ENCODE data around the gene TXN2. TPM values are rescaled to one million over a fixed set of nuclear protein-coding genes. Genes with fewer than 3 reads are reported as not detected.
"Not testable (repeated sequence)": the region's sequence is repeated elsewhere in the genome, so short reads cannot be mapped to it uniquely, and the experiment has no call there.

TXN2 gene
- total RNA-seq, 3 donors from 2014 or later: 108 to 114 (median 113) TPM

- H3K36me3 Mint-ChIP-seq (ENCODE audit: insufficient read depth): no peaks in the 10 kb centered on the region
- DNase-seq (no peak), ATAC-seq (no peak)
- H3K4me1 Mint-ChIP-seq (ENCODE audit: low read depth): peaks cover 43% of the 10 kb centered on the region
- no peaks in the 10 kb centered on the region for H3K27me3 Mint-ChIP-seq (ENCODE audit: low read depth)
- peak overlapping the region; percentile 73 for H3K4me3 Mint-ChIP-seq
- H3K9me3 Mint-ChIP-seq: no peaks in the 10 kb centered on the region
Measured at GRCh38 chr22:36455571-36456463, 25.6 kb downstream of the TXN2 start.

- peak; percentile 89 to 92 for ATAC-seq
Measured at GRCh38 chr22:36454916-36455570, 26.4 kb downstream of the TXN2 start.

DNA sequence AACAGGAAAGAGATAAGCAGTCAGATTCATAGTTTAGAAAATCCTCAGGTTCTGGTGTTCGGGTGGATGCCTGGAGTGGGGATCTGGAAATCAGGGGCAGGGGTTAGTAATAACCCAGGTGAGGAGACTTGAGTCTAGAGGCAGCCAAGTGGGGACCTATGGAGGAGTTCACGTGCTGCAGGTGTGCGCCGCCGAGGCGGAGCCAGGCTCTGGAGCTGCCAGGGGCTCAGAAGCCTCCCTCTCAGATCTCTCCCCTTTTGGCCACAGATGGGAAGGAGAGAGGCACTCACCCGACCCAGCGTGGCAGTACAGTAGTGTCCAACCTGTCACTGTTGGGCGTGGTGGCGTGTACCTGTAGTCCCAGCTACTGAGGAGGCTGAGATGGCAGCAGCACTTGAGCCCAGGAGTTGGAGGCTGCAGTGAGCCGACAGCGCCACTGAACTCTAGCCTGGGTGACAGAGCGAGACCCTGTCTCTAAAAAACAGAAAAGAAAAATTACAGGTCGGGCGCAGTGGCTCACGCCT, 27.5 kb downstream of the TXN2 start:
- H3K36me3 Mint-ChIP-seq (ENCODE audit: insufficient read depth): no peaks in the 10 kb centered on the region
- ATAC-seq (no peak), DNase-seq (no peak)
- no peaks in the 10 kb centered on the region for H3K9me3 Mint-ChIP-seq
- peak overlapping the region; percentile 73 for H3K4me3 Mint-ChIP-seq
- peaks cover 49% of the 10 kb centered on the region for H3K4me1 Mint-ChIP-seq (ENCODE audit: low read depth)
- H3K27me3 Mint-ChIP-seq (ENCODE audit: low read depth): no peaks in the 10 kb centered on the region

More at GRCh38 chr22:36454916-36455570, 26.4 kb downstream of the TXN2 start:
- Mint-ChIP-seq H3K27me3 (ENCODE audit: low read depth) (no peaks in the 10 kb centered on the region), H3K4me1 (ENCODE audit: low read depth) (peaks cover 45% of the 10 kb centered on the region), H3K36me3 (ENCODE audit: insufficient read depth) (no peaks in the 10 kb centered on the region), H3K9me3 (no peaks in the 10 kb centered on the region), H3K4me3 (peak overlapping the region; percentile 73)
- peak; percentile 95 for DNase-seq

DNA sequence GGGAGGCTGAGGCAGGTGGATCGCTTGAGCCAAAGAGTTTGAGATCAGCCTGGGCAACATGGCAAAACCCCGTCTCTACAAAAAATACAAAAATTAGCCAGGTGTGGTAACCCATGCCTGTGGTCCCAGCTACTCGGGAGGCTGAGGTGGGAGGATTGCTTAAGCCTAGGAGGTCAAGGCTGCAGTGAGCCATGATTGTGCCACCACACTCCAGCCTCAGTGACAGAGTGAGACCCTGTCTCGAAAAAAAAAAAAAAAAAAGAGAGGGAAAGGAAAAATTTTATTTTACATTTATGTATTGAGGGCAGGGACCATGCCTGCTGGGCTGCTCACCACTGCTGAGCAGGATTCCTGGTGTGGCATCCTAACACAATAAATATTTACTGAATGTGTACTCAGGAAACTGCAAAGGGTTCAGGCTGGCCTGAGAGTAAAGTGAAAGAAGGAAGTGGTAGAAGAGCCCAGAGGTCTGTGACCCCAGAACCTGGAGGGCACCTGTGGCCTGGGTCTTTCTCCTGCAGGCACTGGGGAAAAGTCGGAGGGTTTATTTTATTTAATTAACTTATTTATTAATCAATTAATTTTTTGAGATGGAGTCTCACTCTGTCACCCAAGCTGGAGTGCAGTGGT, 28.3 kb downstream of the TXN2 start:
- H3K9me3 Mint-ChIP-seq; H3K27me3 Mint-ChIP-seq (ENCODE audit: low read depth); ATAC-seq; H3K36me3 Mint-ChIP-seq (ENCODE audit: insufficient read depth); DNase-seq: not testable (repeated sequence)
- Mint-ChIP-seq H3K4me1 (ENCODE audit: low read depth) (peaks cover 55% of the 10 kb centered on the region), H3K4me3 (peak overlapping the region; percentile 62)

- DNase-seq: no peak
- H3K27me3 Mint-ChIP-seq (ENCODE audit: low read depth): no peaks in the 10 kb centered on the region
- H3K4me1 Mint-ChIP-seq (ENCODE audit: low read depth): peaks cover 60% of the 10 kb centered on the region
- no peaks in the 10 kb centered on the region for H3K36me3 Mint-ChIP-seq (ENCODE audit: insufficient read depth)
- peak overlapping the region; percentile 43 for H3K4me3 Mint-ChIP-seq
- no peaks in the 10 kb centered on the region for H3K9me3 Mint-ChIP-seq
- ATAC-seq: peak in 1 of 2 donors; percentile 5
Measured at GRCh38 chr22:36452250-36452977, 29.0 kb downstream of the TXN2 start.

- not testable (repeated sequence) for H3K9me3 Mint-ChIP-seq; H3K27me3 Mint-ChIP-seq (ENCODE audit: low read depth); H3K4me3 Mint-ChIP-seq; DNase-seq; ATAC-seq; H3K36me3 Mint-ChIP-seq (ENCODE audit: insufficient read depth)
- peaks cover 54% of the 10 kb centered on the region for H3K4me1 Mint-ChIP-seq (ENCODE audit: low read depth)
Measured at GRCh38 chr22:36450923-36451322, 30.5 kb downstream of the TXN2 start.

DNA sequence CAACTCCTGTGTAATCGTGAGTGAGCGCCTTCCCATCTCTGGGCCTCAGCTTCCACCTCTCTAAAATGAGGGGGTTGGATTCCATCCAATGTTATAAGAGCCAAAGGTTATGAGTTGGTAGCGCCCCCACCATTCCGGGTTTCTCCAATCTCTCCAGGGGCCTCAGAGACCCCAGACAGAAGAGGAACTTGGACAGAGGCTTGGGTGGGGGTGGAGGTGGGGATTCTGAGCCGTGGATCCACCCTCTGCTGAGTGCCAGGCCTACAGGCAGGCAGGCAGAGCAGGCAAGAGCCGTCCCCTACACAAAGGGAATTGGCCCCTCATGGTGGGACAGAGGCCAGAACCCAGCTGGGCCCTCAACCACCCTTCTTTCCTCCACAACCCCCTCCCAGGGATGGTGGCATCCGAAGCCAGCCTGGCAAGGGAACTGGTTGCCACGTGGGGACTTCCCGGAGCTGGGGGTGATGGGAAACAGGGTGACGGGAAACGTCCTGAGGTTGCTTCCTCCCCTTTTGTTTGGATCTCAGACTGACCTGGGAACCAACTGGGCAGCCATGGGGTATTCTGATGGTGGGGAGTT, 31.8 kb downstream of the TXN2 start:
- DNase-seq: no peak
- H3K9me3 Mint-ChIP-seq: no peaks in the 10 kb centered on the region
- H3K36me3 Mint-ChIP-seq (ENCODE audit: insufficient read depth): no peaks in the 10 kb centered on the region
- no peak overlapping the region for H3K4me3 Mint-ChIP-seq
- peaks cover 57% of the 10 kb centered on the region for H3K4me1 Mint-ChIP-seq (ENCODE audit: low read depth)
- ATAC-seq: no peak
- no peaks in the 10 kb centered on the region for H3K27me3 Mint-ChIP-seq (ENCODE audit: low read depth)

DNA sequence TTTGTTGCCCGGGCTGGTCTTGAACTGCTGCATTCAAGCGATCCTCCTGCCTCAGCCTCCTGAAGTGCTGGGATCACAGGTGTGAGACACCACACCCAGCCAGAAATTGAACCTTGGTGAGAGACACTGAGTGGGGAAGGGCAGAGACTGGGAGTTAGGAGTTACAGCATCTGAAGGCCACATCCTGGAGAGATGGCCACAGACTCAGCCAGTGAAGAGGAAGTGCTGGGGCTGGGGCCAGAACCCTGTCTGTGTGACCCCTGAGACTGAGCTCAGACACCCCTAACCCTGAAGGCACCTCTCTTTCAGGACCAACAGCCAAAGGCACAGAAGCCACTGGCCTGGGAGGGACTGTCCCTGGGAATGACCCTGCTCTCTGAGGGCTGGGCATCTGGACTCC, 33.8 kb downstream of the TXN2 start:
- Mint-ChIP-seq H3K4me1 (ENCODE audit: low read depth) (peaks cover 50% of the 10 kb centered on the region), H3K27me3 (ENCODE audit: low read depth) (no peaks in the 10 kb centered on the region), H3K9me3 (no peaks in the 10 kb centered on the region), H3K4me3 (no peak overlapping the region), H3K36me3 (ENCODE audit: insufficient read depth) (no peaks in the 10 kb centered on the region)
- DNase-seq (no peak), ATAC-seq (no peak)

DNA sequence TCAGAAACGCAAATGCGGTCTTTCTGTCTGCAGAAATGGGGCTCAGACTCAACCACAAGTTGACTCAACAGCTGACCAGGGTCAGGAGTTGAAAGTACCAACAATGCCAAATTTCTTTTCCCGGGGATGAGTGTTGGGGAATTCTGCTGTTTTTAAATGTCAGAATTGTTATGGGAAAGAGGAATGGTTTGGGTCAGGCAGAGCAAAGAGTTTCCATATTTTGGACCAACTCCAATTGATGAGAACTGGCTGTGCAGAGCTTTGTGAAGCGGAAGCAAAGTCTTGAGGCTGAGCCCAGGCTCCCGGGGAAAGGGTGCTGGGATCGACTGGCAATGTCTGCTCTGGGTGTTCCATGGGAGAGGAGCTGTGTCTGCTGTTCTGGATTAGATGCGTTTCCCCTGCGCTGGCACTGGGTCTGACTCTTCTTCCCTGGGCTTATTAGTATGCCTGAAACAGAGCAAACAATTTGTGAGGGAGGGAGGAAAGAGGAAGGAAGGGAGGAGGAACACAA, 36.2 kb downstream of the TXN2 start:
- ATAC-seq (no peak), DNase-seq (no peak)
- Mint-ChIP-seq H3K4me1 (ENCODE audit: low read depth) (peaks cover 37% of the 10 kb centered on the region), H3K9me3 (no peaks in the 10 kb centered on the region), H3K27me3 (ENCODE audit: low read depth) (no peaks in the 10 kb centered on the region), H3K36me3 (ENCODE audit: insufficient read depth) (no peaks in the 10 kb centered on the region), H3K4me3 (no peak overlapping the region)

DNA sequence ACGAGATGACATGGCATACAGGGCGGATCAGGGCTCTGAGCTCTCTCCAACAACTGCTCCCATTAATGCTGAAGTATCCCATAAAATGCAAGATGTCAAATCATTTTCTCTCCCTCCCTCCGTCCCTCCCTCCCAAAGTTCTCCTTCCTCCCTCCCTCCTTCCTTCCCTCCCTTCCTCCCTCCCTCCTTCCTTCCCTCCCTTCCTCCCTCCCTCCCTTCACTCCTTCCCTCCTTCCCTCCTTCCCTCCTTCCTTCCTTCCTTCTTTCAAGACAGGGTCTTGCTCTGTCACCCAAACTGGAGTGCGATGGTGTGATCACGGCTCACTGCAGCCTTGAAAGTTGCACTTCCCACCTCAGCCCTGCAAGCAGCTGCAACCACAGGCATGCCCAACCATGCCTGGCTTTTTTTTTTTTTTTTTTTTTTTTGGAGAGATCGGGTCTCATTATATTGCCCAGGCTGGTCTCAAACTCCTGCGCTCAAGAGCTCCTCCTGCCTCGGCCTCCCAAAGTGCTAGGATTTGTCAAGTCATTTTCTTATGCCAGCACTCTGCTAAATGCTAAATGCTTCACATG, 38.2 kb downstream of the TXN2 start:
- ATAC-seq: no peak
- H3K4me3 Mint-ChIP-seq: no peak overlapping the region

DNA sequence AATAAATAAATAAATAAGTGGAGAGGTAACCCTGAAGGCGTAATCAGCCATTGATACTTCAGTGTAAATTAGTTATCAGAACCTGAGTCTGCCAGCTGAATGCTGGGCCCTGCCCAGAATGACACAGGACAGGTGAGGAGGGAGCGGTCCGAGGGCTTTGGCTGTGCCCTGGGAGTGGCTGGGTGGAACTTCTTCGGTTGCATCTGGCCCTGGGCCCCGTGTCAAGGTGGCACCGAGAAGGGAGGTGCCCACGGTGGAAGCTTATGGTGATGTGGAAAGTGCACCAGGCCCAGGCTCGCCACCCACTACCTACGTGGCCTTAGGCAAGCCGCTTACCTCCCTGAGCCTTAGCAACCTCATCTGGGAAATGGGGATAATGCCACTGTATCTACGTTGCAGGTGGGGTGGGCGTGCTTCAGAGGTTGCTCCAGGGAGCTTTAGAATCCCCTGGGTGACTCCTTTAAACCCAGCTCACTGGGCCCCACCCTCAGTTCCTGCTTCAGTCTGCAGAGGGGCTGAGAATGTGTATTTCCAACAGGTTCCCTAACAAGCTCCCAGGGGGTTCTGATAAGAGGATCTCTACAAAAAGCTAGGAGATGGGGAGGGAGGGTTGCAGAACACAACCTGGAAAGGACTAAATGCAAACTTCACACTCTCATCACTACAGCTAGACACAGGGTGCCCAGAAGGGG, 38.8 kb downstream of the TXN2 start:
- H3K9me3 Mint-ChIP-seq: no peaks in the 10 kb centered on the region
- DNase-seq (no peak), ATAC-seq (no peak)
- H3K27me3 Mint-ChIP-seq (ENCODE audit: low read depth): no peaks in the 10 kb centered on the region
- H3K4me3 Mint-ChIP-seq: no peak overlapping the region
- H3K4me1 Mint-ChIP-seq (ENCODE audit: low read depth): peaks cover 31% of the 10 kb centered on the region
- H3K36me3 Mint-ChIP-seq (ENCODE audit: insufficient read depth): no peaks in the 10 kb centered on the region

More for the DNA sequence above, 38.2 kb downstream of the TXN2 start:
- Mint-ChIP-seq H3K27me3 (ENCODE audit: low read depth) (no peaks in the 10 kb centered on the region), H3K4me1 (ENCODE audit: low read depth) (peaks cover 34% of the 10 kb centered on the region), H3K9me3 (no peaks in the 10 kb centered on the region), H3K36me3 (ENCODE audit: insufficient read depth) (no peaks in the 10 kb centered on the region)
- no peak for DNase-seq

DNA sequence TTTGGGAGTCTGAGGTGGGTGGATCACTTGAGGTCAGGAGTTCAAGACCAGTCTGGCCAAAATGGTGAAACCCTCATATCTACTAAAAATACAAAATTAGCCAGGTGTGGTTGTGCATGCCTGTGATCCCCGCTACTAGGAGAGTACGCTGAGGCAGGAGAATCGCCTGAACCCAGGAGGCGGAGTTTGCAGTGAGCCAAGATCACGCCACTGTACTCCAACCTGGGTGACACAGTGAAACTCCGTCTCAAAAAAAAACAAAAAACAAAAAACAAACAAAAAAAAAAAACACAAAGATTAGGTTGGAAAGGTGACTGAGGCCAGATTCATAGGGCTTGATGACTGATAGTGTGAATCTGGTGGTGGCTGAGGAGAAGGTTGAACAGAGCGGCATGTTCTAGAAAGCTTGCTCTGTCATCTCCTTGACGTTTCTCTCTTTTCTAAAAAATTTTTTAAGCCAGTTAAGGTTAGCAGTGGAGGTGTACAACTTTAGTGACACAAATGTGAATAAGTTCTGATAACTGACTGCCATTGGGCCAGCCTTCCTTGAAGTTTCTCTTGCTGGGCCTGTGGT, 40.9 kb downstream of the TXN2 start:
- no peaks in the 10 kb centered on the region for H3K9me3 Mint-ChIP-seq
- DNase-seq (no peak), ATAC-seq (no peak)
- H3K36me3 Mint-ChIP-seq (ENCODE audit: insufficient read depth): no peaks in the 10 kb centered on the region
- no peaks in the 10 kb centered on the region for H3K27me3 Mint-ChIP-seq (ENCODE audit: low read depth)
- H3K4me1 Mint-ChIP-seq (ENCODE audit: low read depth): peaks cover 40% of the 10 kb centered on the region
- no peak overlapping the region for H3K4me3 Mint-ChIP-seq
